ENCODE measurements around the gene FRY. TPM values are rescaled to one million over a fixed set of nuclear protein-coding genes. Genes with fewer than 3 reads are reported as not detected.

The FRY gene
- total and polyA plus RNA-seq, 2 of the 13 experiments (the other 11 are each of a cell fraction or from before 2014, with no cell fraction given) = 8.2 to 13.1 TPM

DNA sequence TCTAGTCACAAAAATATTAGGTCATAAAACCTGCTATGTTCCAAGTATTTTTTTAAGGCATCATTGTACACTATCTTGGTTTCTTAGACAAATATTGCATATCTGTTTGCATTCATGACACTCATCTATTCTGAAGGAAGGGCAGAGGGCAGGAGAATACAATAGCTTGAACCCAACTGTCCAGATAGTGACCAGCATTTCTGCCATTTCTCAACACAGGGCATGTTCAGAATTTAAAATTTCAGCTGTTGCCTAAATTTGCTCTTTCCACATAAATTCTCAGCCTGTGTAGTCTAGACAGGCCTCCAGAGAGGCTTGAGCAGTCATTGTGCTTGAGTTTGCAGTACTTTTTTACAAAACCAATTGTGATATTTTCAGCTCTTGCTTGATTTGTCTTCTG is 164.1 kb downstream of the FRY start (continued):
- TF ChIP-seq, protein P1, sequence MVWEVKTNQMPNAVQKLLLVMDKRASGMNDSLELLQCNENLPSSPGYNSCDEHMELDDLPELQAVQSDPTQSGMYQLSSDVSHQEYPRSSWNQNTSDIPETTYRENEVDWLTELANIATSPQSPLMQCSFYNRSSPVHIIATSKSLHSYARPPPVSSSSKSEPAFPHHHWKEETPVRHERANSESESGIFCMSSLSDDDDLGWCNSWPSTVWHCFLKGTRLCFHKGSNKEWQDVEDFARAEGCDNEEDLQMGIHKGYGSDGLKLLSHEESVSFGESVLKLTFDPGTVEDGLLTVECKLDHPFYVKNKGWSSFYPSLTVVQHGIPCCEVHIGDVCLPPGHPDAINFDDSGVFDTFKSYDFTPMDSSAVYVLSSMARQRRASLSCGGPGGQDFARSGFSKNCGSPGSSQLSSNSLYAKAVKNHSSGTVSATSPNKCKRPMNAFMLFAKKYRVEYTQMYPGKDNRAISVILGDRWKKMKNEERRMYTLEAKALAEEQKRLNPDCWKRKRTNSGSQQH (CRISPR knock-in tag; IDR thresholded peaks at IDR 0.05; ENCODE audit: low read depth) = no peak
- TF ChIP-seq, protein P2, sequence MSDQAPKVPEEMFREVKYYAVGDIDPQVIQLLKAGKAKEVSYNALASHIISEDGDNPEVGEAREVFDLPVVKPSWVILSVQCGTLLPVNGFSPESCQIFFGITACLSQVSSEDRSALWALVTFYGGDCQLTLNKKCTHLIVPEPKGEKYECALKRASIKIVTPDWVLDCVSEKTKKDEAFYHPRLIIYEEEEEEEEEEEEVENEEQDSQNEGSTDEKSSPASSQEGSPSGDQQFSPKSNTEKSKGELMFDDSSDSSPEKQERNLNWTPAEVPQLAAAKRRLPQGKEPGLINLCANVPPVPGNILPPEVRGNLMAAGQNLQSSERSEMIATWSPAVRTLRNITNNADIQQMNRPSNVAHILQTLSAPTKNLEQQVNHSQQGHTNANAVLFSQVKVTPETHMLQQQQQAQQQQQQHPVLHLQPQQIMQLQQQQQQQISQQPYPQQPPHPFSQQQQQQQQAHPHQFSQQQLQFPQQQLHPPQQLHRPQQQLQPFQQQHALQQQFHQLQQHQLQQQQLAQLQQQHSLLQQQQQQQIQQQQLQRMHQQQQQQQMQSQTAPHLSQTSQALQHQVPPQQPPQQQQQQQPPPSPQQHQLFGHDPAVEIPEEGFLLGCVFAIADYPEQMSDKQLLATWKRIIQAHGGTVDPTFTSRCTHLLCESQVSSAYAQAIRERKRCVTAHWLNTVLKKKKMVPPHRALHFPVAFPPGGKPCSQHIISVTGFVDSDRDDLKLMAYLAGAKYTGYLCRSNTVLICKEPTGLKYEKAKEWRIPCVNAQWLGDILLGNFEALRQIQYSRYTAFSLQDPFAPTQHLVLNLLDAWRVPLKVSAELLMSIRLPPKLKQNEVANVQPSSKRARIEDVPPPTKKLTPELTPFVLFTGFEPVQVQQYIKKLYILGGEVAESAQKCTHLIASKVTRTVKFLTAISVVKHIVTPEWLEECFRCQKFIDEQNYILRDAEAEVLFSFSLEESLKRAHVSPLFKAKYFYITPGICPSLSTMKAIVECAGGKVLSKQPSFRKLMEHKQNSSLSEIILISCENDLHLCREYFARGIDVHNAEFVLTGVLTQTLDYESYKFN (CRISPR knock-in tag; conservative IDR thresholded peaks at IDR 0.05) = 0 out of 2 replicates have a peak, but pooled peaks have one; percentile 18
- TF ChIP-seq HMG20A (CRISPR knock-in tag; IDR thresholded peaks at IDR 0.05; ENCODE audit: borderline replicate concordance) (peak; percentile 35; the same call in 1 of the 2 replicates), SOX13 (IDR thresholded peaks at IDR 0.05) (peak; percentile 75), SOX13 (CRISPR knock-in tag; conservative IDR thresholded peaks at IDR 0.05 in 1 of 2, IDR thresholded peaks at IDR 0.05 in 1 of 2) (peak in 1 of 2 experiments; percentile 94; a peak in 2 of 4 replicates), GABPB1 (CRISPR knock-in tag; IDR thresholded peaks at IDR 0.05) (no peak), NCOA2 (CRISPR knock-in tag; IDR thresholded peaks at IDR 0.05) (peak; percentile 51; the same call in 1 of the 2 replicates)
- TF ChIP-seq, protein P3, sequence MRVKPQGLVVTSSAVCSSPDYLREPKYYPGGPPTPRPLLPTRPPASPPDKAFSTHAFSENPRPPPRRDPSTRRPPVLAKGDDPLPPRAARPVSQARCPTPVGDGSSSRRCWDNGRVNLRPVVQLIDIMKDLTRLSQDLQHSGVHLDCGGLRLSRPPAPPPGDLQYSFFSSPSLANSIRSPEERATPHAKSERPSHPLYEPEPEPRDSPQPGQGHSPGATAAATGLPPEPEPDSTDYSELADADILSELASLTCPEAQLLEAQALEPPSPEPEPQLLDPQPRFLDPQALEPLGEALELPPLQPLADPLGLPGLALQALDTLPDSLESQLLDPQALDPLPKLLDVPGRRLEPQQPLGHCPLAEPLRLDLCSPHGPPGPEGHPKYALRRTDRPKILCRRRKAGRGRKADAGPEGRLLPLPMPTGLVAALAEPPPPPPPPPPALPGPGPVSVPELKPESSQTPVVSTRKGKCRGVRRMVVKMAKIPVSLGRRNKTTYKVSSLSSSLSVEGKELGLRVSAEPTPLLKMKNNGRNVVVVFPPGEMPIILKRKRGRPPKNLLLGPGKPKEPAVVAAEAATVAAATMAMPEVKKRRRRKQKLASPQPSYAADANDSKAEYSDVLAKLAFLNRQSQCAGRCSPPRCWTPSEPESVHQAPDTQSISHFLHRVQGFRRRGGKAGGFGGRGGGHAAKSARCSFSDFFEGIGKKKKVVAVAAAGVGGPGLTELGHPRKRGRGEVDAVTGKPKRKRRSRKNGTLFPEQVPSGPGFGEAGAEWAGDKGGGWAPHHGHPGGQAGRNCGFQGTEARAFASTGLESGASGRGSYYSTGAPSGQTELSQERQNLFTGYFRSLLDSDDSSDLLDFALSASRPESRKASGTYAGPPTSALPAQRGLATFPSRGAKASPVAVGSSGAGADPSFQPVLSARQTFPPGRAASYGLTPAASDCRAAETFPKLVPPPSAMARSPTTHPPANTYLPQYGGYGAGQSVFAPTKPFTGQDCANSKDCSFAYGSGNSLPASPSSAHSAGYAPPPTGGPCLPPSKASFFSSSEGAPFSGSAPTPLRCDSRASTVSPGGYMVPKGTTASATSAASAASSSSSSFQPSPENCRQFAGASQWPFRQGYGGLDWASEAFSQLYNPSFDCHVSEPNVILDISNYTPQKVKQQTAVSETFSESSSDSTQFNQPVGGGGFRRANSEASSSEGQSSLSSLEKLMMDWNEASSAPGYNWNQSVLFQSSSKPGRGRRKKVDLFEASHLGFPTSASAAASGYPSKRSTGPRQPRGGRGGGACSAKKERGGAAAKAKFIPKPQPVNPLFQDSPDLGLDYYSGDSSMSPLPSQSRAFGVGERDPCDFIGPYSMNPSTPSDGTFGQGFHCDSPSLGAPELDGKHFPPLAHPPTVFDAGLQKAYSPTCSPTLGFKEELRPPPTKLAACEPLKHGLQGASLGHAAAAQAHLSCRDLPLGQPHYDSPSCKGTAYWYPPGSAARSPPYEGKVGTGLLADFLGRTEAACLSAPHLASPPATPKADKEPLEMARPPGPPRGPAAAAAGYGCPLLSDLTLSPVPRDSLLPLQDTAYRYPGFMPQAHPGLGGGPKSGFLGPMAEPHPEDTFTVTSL (CRISPR knock-in tag; IDR thresholded peaks at IDR 0.05; ENCODE audit: borderline replicate concordance) = 0 out of 2 replicates have a peak, but pooled peaks have one; percentile 34
- TF ChIP-seq, protein P4, sequence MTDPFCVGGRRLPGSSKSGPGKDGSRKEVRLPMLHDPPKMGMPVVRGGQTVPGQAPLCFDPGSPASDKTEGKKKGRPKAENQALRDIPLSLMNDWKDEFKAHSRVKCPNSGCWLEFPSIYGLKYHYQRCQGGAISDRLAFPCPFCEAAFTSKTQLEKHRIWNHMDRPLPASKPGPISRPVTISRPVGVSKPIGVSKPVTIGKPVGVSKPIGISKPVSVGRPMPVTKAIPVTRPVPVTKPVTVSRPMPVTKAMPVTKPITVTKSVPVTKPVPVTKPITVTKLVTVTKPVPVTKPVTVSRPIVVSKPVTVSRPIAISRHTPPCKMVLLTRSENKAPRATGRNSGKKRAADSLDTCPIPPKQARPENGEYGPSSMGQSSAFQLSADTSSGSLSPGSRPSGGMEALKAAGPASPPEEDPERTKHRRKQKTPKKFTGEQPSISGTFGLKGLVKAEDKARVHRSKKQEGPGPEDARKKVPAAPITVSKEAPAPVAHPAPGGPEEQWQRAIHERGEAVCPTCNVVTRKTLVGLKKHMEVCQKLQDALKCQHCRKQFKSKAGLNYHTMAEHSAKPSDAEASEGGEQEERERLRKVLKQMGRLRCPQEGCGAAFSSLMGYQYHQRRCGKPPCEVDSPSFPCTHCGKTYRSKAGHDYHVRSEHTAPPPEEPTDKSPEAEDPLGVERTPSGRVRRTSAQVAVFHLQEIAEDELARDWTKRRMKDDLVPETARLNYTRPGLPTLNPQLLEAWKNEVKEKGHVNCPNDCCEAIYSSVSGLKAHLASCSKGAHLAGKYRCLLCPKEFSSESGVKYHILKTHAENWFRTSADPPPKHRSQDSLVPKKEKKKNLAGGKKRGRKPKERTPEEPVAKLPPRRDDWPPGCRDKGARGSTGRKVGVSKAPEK (CRISPR knock-in tag; IDR thresholded peaks at IDR 0.05; ENCODE audit: borderline replicate concordance) = no peak
- TF ChIP-seq, protein P5, sequence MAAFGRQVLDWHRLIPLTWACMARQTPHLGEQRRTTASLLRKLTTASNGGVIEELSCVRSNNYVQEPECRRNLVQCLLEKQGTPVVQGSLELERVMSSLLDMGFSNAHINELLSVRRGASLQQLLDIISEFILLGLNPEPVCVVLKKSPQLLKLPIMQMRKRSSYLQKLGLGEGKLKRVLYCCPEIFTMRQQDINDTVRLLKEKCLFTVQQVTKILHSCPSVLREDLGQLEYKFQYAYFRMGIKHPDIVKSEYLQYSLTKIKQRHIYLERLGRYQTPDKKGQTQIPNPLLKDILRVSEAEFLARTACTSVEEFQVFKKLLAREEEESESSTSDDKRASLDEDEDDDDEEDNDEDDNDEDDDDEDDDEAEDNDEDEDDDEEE (CRISPR knock-in tag; IDR thresholded peaks at IDR 0.05) = no peak

Data from HepG2 (cell line).